Daoy (cell line): ENCODE data around the gene PCID2. TPM values are rescaled to one million over a fixed set of nuclear protein-coding genes. Genes with fewer than 3 reads are reported as not detected.
A peak's percentile ranks its signal among the peaks of the same experiment; 100 is the strongest.
"Not testable (repeated sequence)": the region's sequence is repeated elsewhere in the genome, so short reads cannot be mapped to it uniquely, and the experiment has no call there.

Experiments used
- DNase-seq: peaks from one replicate; pipeline ENCODE4 v3.0.0-alpha.2; 2015; ENCODE audit warnings: low read depth
- total RNA-seq: library from RNA; depleted of rRNA; stranded (reverse); fragments of >200 nt; shearing (Covaris generic); gene quantifications from 2 replicates; pipeline ENCODE4 v1.2.3, GENCODE V29; 2014; rRNA removed

PCID2 gene
- total RNA-seq, result 43.3 and 51.1 TPM in 2 replicates

DNA sequence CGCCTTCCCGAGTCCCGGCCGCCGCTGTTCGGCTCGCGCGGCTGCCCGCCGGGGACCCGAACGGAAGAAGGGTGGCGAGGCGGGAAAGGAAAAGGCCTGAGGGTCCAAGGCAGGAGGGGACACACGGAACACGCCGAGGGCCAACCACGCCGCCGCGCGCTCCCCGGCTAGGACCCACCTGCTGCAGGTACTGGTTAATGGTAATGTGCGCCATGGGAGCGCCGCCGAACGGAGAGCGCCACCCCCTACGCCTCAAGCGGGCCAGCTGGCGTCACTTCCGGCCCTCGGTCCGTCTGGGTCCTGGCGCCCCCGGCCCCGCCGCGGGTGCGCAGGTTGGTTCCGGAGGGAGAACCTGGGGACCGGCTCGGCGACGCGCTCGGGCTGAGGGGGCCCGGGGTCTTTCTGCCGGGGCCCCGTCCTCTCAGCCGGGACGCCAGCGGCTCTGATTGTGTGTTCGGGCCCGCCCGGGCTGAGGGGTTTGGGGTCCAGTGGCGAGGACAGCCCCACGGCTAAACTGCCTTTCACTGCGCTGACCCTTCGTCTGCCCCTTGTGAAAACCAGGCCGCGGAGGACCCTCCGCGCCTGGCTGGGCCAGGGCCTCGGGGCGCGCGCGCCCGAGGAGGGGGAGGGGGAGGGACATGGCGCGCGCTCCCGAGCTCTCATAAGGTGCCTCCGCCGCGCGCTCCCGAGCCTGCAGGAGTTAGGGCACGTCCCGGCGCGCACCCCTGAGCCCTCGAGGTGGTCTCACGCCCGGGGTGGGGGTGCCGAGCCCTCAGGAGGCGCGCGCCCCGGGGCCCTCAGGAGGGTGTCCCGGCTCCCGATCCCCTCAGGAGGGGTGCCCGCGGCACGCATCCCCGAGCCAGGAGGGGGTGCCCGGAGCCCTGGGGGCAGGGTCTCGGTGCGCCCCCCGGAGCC is at the start of gene PCID2:
TSS of gene PCID2 (minus strand) at position 249 of the 915 bp plus-strand sequence. CDS start at position 214, 35 bp downstream.
- DNase-seq, result peak; percentile 92

DNA sequence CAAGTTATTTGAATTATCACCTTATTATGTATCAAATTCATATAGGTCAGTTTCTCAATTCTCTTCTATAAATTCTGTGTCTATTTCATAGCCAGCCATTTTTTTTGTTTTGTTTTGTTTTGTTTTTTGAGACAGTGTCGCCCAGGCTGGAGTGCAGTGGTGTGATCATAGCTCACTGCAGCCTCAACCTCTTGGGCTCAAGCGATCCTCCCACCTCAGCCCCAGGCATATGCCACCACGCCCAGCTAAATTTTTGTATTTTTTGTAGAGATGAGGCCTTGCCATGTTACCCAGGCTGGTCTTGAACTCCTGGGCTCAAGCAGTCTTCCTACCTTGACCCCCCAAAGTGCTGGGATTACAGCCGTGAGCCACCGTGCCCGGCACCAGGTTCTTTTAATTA is 49.4 kb upstream of the PCID2 start:
- not testable (repeated sequence) for DNase-seq

DNA sequence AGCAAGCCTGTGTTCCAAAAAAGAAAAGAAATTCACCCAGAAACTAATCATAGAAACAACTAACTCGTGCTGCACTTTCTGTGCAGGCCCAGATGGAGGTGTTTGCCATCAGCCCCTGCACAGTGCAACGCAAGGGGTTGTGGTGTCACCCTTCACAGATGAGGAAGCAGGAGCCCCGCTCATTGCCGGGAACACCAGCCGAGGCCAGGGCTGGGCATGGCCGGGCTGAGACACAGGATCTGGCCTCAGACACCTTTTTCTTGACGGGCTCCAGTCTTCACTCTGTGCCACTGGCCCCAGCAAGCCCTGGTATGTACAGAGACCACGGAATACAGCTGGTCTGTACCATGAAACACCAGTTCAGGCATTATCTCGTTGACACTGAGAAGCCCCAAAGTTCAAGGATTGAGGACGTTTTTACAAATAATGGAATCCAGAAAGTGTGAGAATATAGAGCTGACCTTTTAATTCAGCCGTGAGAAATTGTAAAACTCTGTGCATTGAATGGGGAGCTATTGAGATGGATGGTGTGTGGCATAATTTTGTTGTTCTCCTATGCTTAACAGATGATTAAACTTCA is 44.1 kb upstream of the PCID2 start:
- DNase-seq, result no peak

DNA sequence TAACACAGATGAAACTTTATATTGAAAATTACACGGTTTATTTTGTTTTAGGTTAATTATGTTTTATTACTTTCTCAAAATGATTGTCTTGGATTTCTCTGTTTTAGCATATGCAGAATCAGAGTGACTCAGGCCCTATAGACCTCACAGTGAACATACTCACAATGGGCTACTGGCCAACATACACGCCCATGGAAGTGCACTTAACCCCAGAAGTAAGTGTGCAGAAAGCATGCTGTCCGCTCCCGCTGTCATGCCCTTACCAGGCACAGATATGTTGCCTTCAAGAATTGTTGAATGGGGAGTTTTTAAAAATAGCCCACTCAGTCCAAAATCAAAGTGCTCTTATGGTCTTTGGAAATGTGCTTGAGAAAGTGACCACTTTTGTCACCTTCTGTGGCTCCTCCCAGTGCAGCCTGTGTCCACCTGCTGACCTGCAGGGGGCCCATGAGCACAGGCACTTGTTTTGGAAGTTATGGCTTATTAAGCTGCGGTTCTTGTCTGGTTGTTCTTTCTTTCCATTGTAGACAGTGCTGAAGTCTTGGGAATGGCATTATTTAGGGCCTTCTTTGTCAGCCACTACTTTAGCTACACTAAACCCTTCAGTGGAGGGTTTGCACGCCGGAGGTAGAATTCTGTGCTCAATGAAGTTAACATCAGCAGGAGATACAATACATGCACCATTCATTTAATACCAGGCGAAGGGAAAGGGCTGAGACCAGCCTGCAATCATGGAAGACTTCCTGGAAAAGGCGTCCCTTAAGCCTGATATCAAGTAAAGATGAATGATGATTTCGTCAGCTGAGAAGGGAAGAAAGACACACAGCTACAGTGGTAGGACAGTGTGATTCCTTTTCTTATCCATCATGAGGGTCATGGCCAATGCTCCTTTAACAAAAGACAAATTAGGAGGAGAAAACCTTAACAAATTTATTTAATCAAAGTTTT is 37.7 kb upstream of the PCID2 start:
- DNase-seq, result no peak

DNA sequence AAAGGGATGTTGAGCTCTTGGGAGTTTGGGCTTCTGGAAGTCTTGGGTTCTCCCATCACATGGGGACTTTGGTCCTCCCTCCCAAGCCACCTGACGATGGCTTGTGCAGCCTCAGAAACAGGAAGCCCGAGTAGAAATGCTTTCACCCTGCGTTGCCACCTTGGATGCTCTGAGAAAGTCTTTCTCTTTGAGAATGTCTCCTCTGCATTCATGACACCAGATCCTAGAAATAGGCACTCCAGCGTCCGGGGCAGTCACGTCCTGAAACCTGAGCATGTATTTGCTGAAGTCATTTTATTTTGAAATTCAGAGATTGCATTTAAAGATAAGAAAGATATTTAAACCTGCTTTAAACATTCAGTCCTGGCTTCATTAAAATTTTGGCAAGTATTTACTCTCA is 35.4 kb upstream of the PCID2 start:
- no peak for DNase-seq

DNA sequence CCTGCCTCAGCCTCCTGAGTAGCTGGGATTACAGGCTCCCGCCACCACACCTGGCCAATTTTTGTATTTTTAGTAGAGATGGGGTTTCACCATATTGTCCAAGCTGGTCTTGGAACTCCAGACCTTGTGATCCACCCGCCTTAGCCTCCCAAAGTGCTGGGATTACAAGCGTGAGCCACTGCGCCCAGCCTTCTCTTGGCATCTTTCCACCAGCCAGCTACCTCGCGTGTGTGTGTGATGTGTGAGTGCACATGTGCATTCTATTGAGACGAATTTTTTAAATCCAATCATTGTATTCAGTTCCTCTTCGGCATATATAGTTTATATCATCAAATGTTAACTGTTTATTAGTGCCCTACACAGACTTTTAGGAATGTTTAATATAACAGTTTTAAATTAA is 33.2 kb upstream of the PCID2 start:
- DNase-seq, result not testable (repeated sequence)

DNA sequence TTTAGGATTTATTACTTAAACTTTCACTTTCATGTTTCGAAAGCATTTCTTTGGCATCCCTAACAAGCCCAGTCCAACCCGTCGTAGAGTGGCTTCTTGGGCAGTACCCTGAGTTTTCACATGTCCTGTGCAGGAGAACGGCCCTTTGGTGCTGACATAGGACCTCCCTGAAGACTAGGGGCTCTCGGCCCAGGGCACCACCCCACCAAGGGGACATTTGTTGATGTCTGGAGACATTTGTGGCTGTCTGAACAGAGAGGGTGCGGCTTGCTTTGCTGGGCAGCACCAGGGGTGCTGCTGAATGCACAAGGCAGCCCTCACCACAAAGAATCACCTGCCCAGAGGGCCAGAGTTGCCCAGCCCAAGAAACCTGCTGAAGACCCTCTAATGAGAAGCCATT is 31.5 kb upstream of the PCID2 start:
- no peak for DNase-seq

DNA sequence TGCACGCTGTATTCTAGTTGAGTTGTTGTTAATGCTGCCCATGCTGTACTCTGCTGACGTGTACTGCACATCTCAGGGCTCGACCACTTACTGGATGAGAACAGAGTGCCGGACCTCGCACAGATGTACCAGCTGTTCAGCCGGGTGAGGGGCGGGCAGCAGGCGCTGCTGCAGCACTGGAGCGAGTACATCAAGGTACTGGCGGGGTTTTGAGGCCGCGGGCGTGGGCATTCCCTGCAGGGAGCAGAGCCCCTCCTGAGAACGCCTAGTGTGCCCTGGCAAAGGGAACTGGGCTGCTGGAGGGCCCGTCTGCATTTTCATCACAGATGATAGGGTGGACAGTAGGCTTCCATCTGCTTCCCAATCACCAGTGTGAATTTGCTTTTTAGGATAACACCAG is 30.9 kb upstream of the PCID2 start:
- DNase-seq, result no peak

DNA sequence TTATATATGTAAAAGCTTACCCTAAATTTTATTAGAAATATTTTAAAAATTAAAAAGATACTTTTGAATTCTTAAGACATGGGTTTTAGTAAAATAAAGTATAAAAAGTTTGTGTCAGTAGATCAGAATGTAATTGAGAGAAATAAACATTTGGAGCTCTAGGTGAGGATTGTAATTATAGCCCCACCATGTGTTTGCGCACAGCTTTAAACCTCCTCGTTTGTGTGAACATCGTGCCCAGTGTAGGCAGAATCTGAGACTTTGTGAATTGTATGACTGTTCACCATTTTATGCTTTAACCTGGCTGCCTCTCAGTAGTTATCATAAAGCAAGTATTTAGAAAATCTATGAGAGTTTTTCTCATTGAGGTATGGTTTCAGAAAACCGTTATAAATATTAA is 30.1 kb upstream of the PCID2 start:
- DNase-seq, result no peak

DNA sequence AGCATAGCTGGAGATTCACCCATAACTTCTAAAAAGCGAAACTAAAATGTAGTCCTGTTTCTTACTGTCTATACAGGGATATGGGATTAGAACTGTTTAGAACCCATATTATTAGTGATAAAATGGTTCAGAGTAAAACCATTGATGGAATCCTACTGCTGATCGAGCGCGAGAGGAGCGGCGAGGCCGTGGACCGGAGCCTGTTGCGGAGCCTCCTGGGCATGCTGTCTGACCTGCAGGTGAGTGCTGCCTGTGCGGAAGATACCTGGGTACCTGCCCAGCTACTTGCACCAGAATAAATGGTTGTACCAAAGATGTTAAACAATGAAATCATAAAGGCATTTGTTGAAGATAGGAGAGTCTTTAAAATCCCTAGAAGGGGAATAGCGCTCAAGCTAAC is 24.6 kb upstream of the PCID2 start:
- DNase-seq, result no peak

DNA sequence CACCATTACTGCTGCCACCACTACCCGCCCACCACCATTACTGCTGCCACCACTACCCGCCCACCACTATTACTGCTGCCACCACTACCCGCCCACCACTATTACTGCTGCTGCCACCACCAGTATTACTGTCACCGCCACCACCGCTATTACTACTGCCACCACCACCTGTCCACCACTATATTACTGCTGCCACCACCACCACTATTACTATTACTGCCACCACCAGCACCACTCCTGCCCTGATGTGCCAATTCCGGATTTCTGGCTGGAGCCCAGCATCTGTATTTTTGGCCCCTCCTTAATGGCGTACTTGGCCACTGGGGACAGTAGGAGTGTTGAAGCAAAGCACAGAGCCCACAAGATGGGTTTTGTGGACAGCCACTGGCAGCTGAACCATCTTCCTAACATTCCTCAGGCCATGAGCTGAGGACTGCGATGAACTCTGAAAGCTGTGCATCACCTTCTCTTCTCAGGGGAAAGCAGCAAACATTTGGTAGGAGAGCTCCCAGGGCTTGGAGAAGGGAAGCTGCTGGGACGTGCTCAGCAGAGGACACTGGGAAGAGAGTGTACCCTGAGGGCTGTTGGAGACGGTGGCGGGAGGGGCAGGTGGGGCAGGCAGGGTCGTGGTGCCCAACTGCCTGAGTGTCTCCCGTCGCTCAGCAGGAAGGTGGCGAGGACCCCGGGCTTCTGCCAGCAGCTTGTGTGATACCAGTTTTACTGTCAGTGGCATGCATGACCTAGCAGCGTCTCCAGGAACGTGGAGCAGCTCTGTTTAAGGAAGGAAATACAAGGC is 23.9 kb upstream of the PCID2 start:
- no peak for DNase-seq

DNA sequence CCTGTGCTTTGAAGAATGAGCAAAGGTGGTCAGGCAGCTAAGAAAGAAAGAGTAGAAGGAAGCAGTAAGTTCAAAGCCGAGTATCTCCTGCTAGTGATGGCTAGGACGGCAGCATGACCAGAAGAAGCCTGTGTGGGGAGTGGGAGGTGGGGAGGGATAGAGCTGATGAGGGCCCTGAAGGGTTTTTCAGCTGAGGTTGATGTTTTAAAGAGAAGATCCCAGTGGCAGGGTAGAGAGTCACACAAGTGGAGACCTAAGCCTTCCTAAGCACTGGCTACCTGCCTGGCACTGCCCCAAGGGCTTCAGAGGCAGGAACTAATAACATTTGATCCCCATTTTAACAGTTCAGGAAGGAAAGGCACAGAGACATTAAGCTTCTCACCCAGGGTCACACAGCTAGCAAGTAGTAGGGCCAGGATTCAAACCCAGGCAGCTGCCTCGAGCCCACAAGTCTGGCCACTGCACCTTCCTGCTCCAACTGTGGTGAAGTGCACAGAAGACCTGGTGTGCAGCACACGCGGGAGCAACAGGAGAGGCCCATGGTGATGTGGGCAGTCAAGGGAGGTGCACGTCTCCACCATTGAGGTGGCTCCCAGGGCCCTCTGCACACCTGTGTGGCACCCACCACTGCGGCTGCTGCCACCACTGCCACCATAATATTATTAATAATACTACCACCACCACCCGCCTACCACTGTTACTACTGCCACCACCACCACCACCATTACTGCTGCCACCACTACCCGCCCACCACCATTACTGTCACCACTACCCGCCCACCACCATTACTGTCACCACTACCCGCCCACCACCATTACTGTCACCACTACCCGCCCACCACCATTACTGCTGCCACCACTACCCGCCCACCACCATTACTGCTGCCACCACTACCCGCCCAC is 23.1 kb upstream of the PCID2 start:
- no peak for DNase-seq

DNA sequence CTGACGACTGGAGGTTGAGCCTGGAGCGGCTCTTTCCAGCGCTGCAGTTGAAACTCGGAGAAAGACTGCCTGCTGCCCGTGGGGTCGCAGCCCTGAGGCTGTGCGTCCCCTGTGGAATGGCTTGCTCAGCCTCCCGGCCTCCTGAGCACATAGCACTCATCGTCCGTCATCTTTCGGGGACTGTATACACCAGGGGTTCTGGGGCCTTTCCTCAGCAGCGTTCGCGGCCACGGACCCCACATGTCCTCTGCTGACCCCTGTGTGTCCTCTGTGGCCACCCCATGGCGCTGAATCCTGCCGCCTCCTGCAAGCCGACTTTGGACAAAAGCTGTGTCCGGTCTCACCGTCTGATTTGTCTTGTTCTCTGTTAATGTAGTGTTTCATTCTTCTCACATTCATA is 21.3 kb upstream of the PCID2 start:
- no peak for DNase-seq

DNA sequence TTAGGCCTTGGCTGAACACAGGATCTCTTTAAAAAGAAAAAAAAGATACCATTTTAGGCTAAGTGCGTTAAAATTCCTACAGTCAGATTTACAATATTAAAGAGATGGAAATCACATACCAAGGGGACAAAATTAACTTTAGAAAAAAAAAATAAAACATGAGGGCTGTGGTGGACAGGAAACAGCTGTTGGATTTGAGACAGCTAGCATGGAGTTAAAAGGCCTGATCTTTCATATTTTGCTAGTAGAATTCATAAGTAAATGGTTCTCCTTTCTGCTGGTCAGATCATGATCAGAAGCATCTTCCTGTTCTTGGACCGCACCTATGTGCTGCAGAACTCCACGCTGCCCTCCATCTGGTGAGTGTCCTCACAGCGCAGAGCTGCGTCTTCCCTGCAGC is 20.7 kb upstream of the PCID2 start:
- no peak for DNase-seq

DNA sequence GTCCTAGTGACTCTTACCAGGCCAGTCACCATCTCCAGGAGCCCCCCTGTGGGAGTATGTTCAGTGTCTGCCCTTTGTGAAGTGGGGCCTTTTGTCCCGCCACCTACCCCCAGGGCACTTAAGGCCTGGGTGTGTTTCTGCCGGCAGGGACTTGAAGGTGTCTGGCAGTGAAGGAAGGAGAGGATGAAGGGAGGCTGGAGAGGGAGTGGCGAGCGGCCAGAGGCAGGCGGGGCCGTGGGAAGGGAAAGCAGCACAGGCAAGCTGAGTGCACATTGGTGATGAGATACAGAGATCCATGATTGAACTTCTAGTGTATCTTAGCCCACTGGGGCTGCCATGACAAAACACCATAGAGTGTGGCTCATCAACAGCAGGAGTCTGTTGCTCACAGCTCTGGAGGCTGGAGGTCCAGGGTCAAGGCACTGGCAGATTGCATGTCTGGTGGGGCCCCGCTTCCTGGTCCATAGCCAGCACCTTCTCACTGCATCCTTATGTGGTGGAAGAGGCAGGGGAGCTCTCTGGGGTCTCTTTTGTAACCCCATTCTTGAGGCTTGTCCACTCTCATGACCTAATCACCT is 18.5 kb upstream of the PCID2 start:
- DNase-seq, result no peak

DNA sequence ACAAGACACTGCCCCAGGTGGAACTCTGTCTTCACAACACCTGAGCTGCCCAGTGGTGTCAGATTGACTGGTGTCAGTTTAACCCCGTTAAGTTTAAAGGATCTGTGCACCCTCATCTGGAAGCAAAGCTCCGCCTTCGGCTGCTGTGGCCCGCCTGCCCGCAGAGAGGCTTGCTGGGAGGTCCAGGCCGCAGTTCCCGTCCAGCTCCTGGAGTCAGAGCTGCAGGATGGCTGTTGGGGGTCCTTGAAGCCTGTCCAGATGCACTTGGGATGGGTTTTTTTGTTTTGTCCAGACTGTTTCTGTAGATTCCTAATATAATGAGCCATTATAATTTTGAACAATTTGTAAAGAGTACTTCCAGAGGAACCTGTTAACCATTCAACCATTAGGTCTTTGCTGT is 17.0 kb upstream of the PCID2 start:
- DNase-seq, result no peak

DNA sequence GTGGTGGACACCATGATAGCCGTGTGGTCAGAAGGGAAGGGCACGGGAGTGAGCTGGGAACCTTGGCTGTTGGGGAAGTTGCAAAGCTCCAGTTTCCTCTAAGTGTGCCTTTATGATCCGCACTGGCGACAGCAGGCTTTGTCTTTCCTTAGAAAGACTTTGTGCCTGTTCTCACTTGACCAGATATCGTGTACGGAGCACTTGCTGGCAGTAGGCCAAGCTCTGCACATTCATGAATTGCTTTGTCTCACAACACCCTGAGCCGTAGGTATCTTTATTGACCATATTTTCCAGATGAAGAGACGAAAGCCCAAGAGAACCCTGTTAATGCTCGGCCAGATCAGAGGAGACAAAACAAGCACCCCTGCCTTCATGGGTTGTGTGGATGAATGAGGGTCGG is 16.0 kb upstream of the PCID2 start:
- no peak for DNase-seq

DNA sequence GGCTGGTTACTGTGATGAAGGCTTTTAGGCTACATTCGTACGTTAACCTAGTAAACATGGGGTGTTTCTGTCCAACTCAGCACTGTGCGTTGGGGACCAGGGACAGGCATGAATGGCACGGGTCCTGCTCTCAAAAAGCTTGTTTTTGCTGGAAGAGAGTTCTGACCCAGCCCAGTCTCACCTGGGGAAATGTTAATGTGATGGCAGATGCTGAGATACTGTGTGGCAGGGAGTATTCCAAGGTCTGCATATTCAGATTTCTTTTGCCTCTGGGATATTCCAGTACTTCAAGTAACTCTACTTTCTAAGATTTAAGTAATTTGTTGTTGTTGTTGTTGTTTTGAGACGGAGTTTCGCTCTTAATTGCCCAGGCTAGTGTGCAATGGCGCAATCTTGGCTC is 14.6 kb upstream of the PCID2 start:
- no peak for DNase-seq

DNA sequence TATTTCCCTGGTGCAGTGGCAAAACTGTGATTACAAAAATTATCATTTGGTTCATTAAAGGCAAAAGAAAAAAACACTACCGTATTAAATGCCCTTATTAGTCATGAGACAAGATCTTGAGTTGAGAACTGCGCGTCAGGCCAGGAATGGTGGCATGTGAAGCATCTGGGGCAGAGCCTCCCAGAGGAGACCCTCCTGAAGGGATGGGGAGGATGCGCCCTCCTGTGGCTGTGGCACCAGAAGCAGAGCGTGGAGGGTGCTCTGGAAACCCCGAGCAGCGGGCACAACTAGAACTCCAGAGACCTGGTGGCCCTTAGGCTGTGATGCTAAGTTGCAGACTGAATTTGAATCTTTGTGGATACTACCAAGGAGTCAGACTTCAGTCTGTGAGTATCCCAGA is 12.4 kb upstream of the PCID2 start:
- peak; percentile 14 for DNase-seq

DNA sequence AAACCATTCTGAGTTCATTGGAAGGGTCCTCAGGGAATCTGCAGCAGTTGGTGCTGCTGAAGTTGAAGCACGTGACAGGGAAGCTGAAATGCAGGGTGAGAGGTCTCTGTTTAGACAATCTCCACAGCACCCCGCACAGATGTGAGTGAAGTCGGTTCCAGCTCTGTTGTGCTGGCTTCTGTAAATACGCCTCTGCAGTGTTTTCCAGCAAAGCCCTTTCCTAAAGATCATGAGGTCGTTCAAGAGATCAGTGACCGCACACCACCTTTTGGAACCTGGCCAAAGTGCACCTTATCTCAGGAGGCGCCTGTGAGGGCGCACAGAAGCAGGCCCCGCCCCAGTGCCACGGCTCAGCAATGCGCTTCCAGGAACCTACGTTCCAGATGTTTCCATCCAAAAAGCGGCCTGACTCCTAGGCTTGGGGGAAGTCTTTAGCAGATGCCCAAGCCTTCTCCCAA is 11.7 kb upstream of the PCID2 start:
- no peak for DNase-seq
